LNCaP clone FGC (cell line): ENCODE measurements around the gene IQSEC1.

Experiments used
- DNase-seq: peaks from one replicate; pipeline ENCODE4 v3.0.0-alpha.2; 2011; ENCODE audit warnings: low read depth
- H3K4me3 ChIP-seq: 2 replicates; pipeline ENCODE4 v1.5.1; 2011; ENCODE audit warnings: mild to moderate bottlenecking, low read depth, low read length, control low read depth
- TF ChIP-seq, protein P1 (sequence below): IDR thresholded peaks from 2 replicates; pipeline ENCODE4 v1.5.1; 2012; ENCODE audit warnings: mild to moderate bottlenecking; ENCODE audit not compliant: control insufficient read depth, insufficient read depth; ENCODE audit errors: extremely low read depth

Gene IQSEC1

DNA sequence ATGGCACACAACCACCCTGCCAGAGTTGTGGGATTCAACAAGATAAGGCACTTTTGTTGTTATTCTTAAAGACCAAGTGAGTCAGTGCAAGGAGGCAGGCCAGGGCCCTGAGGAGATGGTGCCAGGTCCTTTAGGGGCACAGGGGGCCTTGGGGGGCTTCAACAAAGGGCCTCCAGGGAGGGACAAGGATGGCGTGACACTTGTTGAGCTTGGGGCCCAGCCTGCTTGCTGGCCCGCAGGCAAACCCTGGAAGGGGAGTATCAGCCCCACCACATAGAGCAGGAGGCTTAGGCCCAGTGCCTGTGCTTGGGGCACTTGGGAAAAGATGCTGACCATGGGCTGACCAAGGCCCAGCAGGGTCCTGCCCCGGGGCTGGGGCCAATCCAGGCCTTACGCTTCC lies 5.5 kb downstream of the IQSEC1 start:
- no peak for DNase-seq
- TF ChIP-seq, protein P1, sequence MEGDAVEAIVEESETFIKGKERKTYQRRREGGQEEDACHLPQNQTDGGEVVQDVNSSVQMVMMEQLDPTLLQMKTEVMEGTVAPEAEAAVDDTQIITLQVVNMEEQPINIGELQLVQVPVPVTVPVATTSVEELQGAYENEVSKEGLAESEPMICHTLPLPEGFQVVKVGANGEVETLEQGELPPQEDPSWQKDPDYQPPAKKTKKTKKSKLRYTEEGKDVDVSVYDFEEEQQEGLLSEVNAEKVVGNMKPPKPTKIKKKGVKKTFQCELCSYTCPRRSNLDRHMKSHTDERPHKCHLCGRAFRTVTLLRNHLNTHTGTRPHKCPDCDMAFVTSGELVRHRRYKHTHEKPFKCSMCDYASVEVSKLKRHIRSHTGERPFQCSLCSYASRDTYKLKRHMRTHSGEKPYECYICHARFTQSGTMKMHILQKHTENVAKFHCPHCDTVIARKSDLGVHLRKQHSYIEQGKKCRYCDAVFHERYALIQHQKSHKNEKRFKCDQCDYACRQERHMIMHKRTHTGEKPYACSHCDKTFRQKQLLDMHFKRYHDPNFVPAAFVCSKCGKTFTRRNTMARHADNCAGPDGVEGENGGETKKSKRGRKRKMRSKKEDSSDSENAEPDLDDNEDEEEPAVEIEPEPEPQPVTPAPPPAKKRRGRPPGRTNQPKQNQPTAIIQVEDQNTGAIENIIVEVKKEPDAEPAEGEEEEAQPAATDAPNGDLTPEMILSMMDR: no peak
- no peak overlapping the region for H3K4me3 ChIP-seq

DNA sequence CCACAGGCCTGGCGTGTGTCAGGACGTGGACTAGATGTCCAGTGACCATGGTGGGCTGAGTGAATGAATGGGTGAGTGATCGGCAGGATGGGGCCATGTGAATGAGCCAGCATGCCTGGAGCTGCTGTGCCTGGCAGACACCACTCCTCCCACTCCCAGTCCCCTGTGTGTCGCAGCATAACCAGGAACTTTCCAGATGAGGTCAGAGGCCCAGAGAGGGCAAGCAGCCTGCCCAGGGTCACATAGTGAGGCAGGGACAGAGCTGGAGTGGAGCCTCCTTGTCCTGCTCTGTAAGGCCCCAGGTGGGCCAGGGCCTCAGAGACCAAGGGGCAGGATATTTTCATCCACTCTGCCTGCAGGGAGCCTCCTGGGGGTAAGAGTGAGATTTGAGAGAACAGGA lies 6.4 kb downstream of the IQSEC1 start:
- DNase-seq: no peak
- no peak overlapping the region for H3K4me3 ChIP-seq
- TF ChIP-seq, protein P1: no peak

DNA sequence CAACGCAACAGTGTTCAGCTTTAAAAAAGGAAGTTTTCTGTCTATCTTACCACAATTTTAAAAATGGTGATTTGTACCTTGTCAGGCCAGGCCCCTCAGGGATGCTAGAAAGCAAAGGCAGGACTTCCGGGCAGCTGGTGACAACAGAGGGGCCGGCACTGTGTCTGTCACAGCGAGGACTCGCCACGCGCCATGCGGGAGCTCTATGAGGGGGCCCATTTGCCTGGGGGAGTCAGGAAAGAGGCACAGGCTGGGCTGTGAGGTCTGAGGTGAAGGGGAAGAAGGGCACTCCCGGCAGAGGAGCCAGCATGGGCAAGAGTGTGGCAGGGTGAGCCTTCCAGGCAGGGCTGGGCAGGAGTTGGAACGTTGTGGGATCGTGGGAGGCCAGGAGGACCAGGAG lies 7.0 kb downstream of the IQSEC1 start:
- DNase-seq: no peak
- TF ChIP-seq, protein P1: no peak
- H3K4me3 ChIP-seq: no peak overlapping the region

DNA sequence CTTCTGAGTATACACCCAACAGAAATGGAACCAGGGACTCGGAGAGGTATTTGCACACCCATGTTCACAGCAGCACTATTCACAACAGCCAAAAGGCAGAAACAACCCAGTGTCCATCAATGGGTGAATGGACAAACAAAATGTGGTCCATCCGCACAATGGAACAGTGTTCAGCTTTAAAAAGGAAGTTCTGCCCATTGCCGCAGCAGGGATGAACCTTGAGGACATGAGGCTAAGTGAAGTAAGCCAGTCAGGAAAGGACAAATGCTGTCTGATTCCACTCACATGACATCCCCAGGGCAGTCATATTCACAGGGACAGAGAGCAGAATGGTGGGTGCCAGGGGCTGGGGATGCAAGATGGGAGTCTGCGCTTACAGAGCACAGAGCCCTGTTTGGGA lies 7.5 kb downstream of the IQSEC1 start:
- no peak for DNase-seq
- TF ChIP-seq, protein P1: no peak

DNA sequence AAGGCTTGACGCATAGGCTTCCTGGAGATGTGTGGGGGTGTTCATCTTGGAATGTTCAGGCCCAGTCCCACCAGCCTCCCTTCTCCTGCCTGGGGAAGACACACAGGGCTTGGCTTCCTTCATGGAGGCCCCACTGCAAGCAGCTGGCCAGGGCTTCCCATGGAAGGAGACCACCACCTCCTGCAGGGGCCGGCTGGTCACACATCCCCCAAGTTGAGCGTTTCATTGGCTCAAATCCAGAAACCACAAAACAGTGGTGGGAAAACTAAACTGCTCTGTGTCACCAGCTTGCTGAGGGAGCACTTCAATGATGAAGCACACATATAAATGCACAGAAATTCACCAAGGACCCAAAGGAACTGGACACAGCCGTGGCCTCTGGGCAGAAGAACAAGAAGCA lies 8.3 kb downstream of the IQSEC1 start:
- TF ChIP-seq, protein P1: no peak
- DNase-seq: no peak
- H3K4me3 ChIP-seq: no peak overlapping the region

More for the DNA sequence above, 7.5 kb downstream of the IQSEC1 start:
- no peak overlapping the region for H3K4me3 ChIP-seq

DNA sequence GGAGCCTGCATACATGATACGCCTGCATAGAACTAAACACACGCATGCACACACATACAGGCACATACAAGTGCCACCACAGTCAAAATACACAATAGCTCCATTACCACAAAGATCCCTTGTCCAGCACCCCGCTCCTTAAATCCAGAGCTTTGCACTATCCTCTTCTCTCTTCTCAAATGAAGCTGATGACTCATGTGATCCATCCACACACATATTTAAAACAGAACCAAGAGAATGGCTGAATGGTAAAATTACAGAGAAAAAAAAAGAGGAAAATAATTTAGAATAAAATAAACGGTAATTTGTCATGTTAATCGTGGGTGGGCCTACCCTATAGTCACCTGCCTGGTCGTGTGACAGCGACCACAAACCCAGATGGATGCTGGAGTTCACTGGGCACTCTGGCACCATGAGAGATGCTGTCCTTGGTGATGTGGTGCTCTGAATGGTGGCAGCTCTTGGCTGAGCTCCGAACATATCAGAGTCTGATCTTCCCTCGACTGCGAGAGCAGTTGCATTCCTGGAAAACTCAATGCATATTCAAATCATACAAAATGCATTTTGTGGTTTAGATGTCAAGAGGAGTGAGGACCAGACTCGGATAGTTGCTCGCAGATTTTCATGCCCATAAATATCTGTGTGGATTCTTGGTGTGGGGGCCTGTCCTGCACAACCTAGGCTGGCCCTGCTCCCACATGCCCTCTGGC lies 8.9 kb downstream of the IQSEC1 start:
- H3K4me3 ChIP-seq: no peak overlapping the region
- TF ChIP-seq, protein P1: no peak
- no peak for DNase-seq

DNA sequence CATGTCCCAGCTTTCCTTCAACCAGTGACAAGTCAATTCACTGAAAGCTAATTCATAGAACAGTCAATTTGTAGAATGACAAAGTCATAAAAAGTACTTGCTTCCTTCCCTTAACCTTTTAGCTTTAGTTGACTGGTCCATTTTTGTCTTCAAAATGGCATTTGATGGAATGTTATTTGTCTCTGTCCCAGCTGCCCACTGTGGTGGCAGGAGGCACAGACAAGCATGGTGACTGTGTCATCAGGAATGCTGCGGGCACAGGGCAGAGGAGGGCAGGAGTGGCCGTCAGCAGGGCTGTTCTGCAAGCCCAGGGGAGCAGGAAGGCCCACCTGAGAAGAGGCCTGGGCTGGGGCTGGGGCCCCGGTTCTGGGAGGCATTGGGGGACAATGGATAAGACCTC lies 10.0 kb downstream of the IQSEC1 start:
- TF ChIP-seq, protein P1: no peak
- no peak for DNase-seq

More for the DNA sequence above, 10.0 kb downstream of the IQSEC1 start:
- H3K4me3 ChIP-seq: no peak overlapping the region
